Activated T-cell treated with anti-CD3 and anti-CD28 coated beads for 1 hour (primary cell): ENCODE data around the gene MYOG.

Experiments
- DNase-seq: peaks from one replicate; pipeline ENCODE4 v3.0.0-alpha.2; 2020; ENCODE audit warnings: low read depth

The MYOG gene

DNA sequence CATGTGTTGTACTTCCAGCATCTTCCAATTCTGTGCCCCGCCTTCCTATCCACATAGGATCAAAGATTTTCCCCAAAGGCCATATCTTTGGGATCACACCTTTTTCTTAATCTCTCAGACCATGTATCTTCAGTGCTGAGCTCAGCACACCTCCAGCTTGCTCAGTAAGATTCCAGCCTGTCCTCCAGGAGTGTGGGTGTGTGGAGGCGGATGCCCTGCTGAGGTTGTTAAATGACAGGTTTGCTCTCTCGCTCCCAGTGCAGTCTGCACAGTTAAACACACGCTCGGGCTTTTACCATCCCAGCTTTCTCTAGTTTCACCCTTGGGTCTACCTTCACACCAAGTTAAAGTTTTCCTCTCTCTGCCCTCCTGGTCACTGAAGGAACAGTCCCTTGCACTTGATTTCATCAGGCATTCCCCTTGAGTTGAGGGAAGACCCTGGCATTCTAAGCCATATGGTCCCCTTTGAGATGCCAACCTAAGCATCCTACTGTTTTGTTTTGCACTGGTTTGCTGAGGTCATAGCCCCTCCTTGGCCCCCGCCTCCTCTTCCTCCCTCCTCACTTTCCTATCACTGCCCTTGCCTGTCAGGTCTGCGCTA, 13.7 kb downstream of the MYOG start:
- DNase-seq = no peak

DNA sequence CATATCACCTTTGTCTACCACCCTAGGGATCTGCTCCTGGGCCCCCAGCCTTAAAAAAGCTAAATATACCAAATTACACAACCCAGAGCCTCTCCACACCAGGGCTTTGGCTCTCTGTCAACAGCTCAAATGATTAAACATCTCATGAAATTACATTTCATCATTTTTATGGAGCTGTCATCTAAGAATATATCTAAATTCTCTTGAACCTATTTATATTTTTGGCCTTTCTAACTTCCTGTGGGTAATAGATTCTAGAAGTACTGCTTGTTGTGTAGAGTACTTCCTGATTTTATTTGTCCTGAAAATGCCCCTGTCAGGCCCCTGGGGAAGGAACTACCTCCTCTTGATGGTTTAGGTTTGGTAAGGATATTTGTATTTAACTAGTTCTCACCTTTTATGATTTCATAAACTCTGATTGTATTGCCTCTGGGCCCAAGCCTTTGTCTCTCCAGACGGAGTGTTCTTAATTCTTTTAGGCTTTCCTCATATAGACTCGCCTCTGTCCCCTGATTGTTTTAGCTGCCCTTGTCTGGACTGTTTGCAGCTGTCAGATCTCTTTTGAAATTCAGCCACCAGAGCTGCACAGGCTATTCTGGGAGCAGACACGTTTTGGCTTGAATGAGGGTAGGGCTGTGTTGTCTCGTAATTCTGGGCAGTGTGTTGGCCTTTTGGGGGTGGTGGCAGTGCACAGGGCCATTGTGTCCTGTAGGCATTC, 16.6 kb downstream of the MYOG start:
- no peak for DNase-seq

DNA sequence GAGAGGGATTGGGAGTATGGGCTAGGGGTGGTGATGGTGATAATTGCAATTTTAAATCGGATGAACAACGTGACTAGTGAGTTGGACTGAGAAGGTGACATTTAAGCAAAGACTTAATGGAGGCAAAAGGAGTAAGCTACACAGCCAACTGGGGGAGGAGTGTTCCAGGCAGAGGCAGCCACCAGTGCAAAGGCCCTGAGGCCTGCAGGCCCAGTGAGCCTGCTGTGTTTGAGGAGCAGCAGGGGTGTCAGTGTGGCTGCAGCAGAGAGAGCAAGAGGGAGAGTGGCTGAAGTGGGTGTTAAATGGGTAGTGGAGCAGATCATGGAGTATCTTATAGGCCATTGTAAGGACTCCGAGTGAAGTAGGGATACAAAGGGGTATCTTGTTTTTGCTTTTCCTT, 18.8 kb downstream of the MYOG start:
- DNase-seq = no peak

DNA sequence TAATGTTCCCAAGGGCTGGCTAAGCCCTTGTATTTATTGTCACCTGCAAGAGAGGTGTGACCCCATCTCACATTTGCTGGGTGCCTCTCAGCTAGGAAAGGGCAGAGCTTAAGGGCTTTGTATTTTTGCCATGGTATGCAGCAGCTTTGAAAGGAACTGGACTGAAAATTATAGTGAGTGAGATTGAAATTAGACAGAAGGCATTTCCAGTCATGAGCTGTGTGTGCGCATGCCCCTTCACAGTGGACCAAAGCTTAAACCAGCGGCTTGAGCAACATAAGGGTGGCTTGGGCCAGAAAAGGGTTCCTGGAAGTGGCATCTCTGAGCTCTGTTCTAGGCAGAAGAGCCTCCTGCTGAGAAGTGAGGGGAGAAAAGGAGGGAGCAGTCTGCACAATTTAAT, 19.8 kb downstream of the MYOG start:
- DNase-seq = no peak

DNA sequence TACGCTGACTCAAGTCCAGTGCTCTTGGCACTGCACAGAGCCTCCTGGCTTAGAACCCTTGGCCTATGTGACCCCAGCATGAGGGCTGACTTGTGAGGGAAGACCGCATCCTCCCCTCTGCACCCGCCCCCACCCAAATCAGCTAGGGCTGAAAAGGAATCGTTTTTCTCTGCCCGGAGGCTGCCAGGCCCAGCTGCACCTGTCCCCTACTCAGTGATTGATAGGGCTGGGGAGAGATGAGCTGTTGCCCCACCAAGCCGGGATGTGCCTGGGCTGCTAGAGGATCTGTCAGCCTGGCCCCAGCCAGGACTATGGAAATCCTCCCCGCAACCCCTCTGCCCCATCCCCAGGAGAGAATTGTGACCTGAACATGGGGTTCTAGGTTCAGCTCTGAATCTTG, 20.6 kb downstream of the MYOG start:
- DNase-seq = no peak

DNA sequence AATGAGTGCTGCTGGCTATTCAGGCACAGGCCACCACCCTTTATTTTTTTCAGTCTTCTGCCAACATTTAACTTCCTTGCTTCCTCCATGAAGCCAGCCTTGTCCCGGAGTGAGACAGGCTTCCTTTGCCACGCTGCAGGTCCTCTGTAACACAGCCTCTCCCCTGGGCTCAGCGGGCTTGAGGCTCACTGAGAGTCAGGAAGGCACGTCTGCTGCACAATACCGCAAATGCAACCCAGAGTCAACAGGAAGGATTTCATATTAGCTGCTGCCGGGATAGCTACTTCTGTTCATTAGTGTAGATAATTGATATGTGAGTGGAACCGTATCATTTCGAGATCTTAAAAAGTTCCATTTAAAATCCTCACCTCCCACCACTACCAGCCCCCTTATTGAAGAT, 22.5 kb downstream of the MYOG start:
- DNase-seq = no peak

DNA sequence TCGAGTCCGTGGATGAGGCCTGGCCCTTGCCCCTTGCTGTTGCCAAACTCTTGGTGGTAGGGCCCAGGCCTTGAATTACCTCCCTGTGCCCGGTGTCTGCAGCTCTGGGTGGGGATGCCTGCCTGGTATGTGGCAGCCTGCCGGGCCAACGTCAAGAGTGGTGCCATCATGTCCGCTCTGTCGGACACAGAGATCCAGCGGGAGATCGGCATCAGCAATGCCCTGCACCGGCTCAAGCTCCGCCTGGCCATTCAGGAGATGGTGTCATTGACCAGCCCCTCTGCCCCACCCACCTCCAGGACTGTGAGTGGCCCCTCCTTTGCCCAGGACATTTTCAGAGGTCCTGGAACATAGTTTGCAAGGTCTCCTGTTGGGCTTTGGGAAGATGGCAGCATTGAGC, 25.7 kb downstream of the MYOG start:
- DNase-seq = no peak

DNA sequence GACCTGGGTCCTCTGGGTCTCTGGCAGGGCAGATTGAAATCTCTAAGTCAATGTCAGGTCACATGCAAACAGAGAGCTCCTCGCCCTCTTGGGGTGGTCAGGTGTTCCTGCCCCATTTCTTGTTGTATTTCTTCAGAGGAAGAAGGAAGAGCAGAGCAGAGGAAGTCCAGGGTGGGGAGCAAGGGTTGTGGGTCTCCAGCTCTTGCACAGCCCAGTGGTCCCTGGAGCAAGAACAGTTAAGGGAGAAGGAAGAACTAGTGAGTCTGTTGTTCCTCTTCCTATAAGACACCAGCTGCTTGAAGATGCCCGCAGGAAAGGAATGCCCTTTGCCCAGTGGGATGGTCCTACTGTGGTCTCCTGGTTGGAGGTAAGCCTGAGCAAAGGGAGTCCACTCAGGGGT, 26.3 kb downstream of the MYOG start:
- no peak for DNase-seq

DNA sequence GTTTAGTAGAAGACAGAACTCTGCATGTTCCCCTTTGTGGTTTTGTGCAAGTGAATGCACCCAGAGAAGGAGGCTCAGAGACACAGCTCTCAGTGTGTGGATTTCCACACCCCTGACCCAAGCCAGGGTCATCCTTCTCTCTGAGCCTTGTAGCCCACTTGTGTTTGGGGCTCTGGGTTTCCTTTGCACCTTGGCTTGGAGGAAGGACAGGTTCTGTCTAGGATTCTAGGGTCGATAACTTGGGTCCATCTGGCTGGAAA, 27.2 kb downstream of the MYOG start:
- no peak for DNase-seq

DNA sequence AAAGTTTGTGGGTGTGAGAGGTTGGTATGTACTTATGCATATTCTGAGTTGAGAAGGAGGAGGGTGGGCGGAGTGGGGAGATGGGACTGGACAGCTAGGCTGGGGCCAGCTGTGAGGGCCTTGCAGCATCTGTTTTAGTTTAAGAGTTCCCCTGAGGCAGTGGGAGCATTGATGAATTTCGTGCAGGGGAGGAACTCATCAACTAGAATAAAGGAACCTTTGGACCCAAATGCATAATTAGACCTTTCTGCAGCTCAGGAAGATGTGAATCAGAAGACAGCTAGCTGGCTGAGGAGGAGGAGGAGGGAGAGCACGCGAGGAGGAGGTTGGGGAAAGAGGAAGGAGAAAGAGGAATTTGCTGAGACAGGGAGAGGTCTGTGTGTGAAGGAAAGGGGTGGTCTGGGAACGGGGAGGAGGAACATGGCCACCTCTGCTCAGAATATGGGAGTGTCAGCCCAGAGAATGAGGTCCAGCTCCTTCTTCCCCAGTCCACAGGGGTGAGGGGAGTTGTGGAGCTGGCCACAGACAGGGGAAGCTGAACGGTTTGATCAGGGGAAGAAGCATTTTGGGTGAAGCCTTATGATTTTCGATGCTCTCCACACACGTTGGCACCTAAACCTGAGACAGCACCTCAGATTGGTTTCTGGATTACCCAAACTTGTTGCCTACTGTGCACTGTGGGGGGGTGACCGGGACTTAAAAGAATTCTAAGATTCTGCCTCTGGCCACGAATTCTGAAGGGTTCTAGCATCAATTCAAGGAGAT, 27.7 kb downstream of the MYOG start:
- DNase-seq = no peak

DNA sequence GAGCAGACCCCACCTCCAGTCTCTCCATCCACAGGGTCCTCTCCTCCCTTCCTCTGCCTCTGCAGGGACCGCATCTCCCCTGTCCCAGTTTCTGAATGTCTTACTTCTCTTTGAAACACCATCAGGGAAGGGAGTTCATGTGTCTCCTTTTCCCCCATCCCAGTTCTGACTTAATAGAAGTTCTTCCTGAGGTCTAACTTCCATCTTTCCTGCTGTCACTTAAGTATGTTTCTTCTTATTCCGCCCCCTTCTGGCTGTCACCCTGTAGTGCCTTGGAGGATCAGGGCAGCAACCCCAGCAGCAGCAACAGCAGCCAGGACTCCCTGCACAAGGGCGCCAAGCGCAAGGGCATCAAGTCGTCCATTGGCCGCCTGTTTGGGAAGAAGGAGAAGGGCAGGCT, 29.3 kb downstream of the MYOG start:
- no peak for DNase-seq

DNA sequence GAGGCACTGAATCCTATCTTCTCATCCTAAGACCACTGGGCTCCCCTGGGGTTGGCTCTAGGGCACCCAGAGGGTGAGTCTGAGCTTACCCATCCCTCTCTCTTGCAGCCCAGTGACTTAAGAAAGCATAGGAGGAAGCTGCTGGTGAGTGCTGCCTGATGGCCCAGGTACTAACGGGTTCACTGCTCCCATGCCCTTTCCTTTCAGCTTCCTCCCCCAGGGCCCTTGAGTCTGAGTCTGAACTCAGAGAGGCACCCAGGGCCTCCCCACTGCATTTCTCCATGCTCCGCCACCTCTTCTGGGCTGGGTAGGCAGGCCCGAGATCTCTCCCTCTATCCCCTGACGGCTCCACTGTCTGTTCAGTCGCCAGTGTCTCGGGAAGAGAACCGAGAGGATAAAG, 29.8 kb downstream of the MYOG start:
- DNase-seq = no peak

DNA sequence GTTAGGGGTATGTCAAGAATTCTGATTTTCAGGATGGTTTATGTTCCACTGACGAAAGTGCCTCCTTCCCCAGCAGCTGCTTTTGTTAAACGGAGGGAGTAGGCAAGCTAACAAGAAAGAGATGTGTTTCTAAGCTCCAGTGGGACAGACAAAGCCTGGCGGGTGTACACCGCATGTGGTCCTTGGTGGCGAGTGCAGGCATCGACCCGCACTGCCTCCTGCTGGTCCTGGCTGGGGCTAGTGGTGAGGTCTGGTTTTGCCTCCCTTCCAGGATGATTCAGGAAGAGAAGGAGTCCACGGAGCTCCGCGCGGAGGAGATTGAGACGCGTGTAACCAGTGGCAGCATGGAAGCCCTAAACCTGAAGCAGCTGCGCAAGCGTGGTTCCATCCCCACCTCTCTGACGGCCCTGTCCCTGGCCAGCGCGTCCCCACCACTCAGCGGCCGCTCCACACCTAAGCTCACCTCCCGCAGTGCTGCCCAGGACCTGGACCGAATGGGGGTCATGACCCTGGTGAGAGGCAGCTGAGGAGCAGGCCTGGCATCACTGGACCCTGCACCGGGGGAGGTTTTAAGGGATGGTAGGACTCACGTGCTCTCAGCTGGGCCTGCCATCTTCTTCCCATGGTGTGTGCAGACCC, 30.5 kb downstream of the MYOG start:
- DNase-seq = no peak

DNA sequence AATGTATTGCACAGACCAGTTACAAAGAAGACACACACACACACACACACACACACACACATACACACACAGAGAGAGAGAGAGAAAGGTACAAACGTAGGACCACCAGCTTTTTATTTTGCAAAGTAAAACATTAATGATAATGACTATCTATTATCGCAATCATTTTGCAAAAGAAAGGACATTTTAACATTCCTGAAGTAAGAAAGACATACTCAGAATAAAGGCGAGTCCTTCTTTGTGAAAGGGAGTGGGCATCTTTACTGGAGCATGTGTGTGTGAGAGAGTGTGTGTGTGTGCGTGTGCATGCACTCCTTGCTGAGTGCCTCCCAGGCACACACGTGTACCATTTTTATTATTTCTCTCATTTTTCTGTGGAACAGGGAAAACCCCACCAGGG, 31.2 kb downstream of the MYOG start:
- no peak for DNase-seq

DNA sequence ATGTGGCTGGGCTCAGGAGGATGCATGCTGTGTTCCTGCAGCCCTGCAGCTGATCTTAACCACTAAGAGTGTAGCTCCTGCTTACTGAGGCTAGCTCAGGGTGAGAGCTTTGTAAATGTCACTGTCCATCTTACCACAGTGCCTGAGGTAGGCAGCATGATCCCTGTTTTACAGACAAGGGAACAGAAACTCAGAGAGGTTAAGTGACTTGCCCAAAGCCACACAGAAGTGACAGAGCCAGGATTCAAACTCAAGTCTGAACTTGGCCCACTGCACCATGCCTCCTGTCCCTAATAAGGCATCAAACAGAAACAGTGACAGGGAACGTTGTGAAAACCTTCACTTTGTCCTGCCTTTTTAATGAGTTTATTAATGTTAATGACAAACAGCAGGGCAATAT, 31.6 kb downstream of the MYOG start:
- no peak for DNase-seq

DNA sequence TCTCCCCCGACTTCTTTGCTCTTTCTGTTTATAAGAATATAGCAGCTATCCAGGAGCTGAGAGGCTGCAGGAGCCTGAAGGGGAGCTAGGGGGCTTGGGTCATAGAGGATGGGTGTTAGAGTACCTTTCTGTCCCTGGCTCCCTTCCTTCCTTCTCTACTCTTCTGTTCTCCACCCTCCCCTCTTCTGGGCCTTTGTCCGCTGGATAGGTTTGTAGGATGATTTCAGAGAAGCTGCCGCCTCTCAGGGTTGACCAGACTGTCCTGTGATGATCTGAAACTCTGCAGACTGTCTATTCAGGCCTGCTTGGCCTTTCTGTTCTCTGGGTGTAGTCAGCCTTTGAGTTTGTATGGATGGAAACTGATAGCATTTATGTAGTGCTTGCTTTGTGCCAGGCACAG, 33.2 kb downstream of the MYOG start:
- no peak for DNase-seq

DNA sequence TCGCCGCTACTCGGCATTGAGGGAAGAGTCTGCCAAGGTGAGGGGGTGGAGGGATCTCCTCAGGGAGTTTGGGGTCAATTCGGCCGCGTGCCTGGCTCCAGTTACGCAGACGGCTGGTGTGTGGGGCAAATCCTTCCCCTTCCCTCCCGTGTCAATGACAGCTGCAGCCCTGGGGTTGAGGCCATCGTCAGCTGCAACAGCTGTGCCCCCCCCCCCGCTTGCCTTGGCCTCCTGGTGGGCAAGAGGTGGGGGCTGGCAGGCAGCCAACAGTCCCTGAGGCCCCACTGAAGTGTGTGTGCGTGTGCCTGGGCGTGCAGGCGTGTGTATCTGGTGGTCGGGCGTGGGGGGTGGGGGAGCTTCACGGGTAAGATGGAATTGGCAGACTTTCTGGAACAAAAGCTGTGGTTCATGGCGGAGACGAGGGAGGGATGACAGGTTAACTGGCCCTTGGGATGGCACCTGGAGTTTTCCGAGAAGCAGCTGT, 33.9 kb downstream of the MYOG start:
- no peak for DNase-seq

DNA sequence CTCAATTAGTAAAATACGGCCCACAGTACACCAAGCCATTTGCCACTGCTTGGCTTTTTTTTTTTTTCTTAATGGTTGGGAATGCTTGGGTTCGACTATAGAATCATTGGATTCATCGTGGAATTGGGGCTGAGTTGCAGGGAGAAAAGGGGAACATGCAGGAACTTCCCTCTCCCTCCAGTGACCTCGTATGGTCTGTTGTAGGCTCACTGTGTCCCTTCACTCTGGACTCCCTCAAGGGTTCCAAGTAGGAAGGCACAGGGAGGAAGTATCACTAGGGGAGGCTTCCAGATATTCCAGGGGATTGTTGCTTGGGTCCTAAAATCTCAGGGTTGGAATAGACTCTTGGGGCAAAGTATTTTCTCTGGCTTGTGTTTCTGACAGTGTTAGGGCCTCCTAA, 35.0 kb downstream of the MYOG start:
- no peak for DNase-seq

DNA sequence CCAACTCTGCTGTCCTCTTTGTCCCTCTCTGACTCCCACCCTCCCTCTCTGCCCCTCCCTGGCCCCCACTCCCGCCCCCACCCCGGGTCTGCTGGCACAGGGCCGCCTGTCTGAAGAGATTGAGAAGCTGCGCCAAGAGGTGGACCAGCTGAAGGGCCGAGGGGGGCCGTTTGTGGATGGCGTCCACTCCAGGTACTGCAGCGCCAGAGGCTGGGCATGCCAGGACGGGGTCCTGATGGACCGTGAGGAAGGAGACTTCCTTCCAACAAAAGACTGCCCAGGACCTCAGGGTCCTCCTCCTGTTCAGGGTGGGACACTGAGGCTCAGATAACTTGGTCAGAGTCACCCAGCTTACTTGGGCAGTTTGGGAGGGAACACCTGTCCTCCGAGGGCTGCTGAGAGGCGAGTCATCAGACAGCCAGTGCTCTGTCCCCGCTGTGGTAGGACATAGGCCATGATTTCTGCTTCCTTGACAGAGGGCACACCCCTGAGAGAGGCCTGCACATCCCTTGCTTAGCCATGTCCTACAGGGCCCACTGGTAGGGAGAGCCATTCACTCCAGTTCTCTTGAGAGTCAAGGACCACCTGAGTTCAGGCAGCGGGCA, 36.1 kb downstream of the MYOG start:
- DNase-seq = no peak

DNA sequence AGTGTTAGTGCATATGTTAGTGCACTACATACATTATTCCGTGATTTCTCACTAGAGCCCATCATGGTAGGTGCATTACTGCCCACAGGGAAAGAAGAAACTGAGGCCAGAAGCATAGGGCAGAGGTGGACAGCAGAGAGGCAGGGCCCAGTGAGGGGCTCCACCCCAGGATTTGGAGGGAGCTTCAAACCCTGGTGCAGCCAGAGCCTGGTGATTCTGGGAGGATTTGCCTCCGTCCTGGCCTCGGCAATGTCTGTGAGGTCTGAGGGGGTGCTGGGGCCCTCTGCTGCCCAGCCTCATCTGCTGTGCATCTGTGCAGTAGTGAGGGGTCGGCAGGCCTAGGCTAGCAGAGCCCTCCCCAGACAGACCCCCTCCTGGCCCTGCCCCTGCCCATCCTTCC, 36.7 kb downstream of the MYOG start:
- no peak for DNase-seq

DNA sequence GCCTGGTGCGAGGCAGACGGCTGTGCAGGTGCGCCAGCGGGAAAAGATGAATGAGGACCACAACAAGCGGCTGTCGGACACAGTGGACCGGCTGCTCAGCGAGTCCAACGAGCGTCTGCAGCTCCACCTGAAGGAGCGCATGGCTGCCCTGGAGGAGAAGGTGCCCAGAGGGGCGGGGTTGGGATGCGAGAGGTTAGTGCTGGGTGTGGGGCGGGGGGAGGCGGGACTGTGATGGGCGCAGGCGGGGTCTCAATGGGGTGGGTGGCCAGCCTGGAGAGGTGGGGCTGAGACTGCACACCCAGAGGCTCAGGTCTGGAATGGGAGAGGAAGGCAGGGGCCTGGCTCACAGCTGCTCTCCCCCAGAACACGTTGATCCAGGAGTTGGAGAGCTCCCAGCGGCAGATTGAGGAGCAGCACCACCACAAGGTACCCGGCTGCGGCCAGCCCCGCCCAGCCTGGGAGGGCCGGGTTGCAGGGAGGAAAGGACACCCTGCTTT, 37.2 kb downstream of the MYOG start:
- no peak for DNase-seq

DNA sequence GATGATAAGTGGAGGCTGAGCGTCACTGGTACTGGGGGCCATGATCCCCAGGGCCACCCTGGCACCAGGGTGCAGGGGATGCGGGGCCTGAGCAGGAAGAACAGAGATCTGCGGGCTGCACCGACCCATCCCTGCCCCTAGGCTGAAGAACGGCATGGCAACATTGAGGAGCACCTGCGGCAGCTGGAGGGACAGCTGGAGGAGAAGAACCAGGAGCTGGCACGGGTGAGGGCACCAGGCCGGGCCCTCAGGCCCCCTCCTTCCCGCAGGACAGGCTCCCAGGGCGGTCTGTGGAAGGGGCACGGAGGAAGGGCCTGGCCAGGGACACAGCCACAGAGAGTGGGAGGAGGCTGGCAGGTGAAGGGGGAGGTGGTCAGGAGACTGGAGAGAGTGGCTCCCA, 37.7 kb downstream of the MYOG start:
- DNase-seq = no peak
